GM18519 (cell line): ENCODE results near the gene NPHS1.
"Not testable (repeated sequence)": the region's sequence is repeated elsewhere in the genome, so short reads cannot be mapped to it uniquely, and the experiment has no call there.

Experiments
- ATAC-seq: cut with Tn5 transposase; IDR thresholded peaks from one replicate; pipeline ENCODE4 v1.9.1; 2021; ENCODE audit warnings: mild to moderate bottlenecking, moderate library complexity; ENCODE audit not compliant: unreplicated experiment, low FRiP score

NPHS1 gene

DNA sequence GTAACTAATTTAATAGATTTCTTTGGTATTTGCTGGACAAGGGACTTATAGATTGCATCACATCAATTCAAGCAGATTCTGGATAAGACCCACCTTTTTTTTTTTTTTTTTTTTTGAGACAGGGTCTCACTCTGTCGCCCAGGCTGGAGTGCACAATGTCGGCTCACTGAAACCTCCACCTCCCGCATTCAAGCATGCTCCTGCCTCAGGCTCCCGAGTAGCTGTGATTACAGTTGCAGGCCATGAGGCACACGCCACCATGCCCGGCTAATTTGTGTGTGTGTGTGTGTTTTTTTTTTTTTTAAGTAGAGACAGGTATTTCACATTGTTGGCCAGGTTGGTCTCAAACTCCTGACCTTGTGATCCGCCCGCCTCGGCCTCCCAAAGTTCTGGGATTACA is 35.5 kb downstream of the NPHS1 start:
- ATAC-seq, result no peak

DNA sequence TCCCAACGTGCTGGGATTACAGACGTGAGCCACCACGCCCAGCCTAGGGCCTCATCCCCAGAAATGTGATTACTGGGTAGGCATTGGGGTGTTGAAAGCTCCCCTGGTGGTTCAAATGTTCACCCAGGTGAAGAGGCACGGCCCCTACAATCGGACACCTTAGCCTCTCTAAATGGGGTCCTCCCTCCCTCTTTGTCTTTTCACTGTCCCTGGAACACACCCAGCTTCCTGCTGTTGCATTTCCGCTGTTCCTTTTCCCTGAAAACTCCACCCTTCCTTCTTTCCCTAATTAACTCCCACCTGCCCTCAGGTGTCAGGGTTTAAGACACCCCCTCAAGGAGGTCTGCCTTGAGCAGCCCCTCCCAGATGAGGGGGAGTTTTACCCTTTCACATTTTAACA is 36.0 kb downstream of the NPHS1 start:
- ATAC-seq, result no peak

DNA sequence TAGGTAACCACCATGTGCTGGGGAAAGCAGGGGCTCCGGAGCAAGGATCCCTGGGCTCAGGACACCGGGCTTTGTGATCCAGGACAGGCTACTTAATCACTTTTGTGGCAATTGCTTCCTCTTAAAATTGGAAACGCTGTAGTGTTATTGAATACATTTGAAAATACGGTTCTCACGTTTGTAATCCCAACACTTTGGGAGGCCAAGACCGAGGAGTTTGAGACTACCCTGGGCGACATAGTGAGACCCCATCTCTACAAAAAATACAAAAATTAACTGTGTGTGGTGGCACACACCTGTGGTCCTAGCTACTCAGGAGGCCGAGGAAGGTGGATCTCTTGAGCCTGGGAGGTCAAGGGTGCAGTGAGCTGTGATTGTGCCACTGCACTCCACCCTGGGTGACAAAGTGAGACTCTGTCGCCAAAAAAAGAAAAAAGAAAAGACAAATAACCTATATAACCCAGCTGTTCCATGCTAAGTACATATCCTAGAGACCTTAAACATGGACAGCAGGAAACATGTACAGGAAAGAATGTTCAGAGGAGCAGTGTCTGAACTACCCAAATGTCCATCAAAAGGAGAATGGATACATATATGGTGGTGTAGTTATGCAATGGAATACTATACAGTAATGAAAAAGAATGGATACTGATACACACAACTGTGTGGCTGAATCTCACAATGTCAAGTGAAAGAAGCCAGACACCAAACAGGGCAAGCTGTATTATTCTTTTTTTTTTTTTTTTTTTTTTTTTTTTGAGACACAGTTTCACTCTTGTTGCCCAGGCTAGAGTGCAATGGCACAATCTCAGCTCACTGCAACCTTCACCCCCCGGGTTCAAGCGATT is 39.0 kb downstream of the NPHS1 start:
- ATAC-seq, result no peak

DNA sequence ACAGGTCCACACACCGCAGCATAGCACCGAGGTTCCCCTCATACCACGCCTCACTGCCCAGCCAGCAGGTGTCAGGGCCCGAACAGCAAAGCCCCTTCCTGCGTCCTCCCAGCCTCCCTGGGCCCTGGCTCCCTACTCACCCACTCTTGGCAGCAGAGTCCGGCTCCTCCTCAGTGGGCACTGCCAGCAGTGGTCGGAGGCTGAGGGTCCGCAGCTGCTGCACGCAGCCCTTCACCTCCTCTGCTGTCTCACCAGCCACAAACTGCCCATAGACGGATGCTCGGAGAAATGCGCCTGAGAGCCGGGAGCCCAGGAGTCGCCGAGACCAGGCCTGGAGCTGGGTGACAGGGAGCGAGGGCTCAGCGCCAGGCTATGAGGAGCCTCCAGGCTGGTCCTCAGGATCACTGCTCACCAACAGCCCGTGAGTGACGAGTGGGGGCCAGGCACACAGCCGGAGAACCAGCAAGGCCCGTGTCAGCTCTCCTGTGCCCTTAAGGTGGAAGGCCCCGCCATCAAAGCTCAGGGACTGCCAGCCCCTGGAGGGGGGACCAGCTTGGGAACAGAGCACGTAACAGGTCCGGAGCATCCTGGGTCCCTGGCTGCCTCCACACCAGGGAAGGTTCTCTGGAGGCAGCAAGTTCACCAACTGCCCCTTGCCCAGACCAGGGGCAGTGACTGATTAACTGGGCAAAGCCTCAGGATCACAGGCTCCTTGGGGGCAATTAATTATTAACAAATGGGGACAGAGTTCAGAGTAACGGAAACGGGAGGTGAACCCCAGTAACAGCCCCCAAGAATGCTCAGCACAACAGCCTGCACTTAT is 39.9 kb downstream of the NPHS1 start, which contains the start of gene PRODH2:
TSS of gene PRODH2 (minus strand) at position 626 of the 823 bp plus-strand sequence. CDS start at position 586, 40 bp downstream.
- no peak for ATAC-seq

GRCh38 chr19:35811317-35812219 is 40.7 kb downstream of the NPHS1 start:
- no peak for ATAC-seq

GRCh38 chr19:35807633-35808032 is 44.7 kb downstream of the NPHS1 start:
- no peak for ATAC-seq

GRCh38 chr19:35806597-35806996 is 45.7 kb downstream of the NPHS1 start:
- no peak for ATAC-seq

DNA sequence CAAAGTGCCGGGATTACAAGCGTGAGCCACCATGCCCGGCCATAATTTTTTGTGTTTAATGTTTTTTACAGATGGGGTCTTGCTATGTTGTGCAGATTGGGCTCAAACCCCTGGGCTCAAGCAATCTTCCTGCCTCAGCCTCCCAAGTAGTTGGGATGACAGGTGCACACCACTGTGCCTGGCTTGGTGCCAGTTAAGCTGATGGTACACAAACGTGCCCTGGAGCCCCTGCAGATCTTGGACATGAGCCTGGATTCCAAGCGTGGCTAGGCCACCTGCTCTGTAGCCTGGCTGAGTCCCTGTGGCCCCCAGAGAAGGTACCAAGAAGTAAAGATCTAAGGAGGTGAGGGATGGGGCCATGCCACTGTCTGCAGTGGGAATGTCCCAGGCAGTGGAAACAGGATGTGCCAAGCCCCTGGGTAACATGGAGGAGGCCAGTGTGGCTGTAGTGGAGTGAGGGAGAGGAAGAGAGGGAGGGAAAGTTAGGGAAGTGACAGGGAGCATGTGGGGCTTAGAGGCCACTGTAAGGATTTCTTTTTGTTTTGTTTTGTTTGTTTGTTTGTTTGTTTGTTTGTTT is 46.7 kb downstream of the NPHS1 start:
- ATAC-seq, result no peak

DNA sequence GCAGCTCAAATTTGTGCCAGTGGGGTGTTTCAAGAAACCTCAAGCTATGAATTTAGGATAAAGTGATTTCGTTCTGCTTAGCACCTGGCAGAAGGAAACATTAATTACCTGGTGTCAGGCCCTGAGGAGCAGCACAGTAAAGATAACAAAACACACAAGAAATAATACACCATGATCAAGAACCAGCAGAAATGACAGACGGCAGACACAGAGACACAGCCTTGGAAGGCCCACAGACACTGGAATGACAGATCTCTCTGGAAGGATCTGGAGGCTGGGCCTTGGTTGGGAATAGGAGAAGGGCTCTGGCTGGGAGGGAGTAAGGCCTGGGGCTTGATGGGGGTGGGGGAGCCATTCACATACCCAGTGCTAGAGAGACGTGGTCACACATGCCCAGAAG is 50.5 kb downstream of the NPHS1 start:
- ATAC-seq, result no peak

GRCh38 chr19:35797663-35798062 is 54.6 kb downstream of the NPHS1 start:
- ATAC-seq, result no peak

GRCh38 chr19:35796645-35797542 is 55.4 kb downstream of the NPHS1 start:
- no peak for ATAC-seq

DNA sequence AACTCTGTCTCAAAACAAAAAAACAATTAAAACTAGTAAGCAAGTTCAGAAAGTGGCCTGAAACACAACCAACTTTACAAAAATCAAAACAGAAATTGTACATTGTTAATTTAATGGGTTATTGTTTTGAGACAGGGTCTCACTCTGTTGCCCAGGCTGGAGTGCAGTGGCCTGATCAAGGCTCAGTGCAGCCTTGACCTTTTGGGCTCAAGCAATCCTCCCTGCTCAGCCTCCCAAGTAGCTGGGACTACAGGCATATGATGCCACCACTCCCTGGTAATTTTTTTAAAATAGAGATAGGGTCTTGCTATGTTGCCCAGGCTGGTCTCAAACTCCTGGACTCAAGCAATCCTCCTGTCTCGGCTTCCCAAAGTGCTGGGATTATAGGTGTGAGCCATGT is 56.7 kb downstream of the NPHS1 start:
- not testable (repeated sequence) for ATAC-seq

GRCh38 chr19:35793381-35794165 is 58.7 kb downstream of the NPHS1 start:
- no peak for ATAC-seq

DNA sequence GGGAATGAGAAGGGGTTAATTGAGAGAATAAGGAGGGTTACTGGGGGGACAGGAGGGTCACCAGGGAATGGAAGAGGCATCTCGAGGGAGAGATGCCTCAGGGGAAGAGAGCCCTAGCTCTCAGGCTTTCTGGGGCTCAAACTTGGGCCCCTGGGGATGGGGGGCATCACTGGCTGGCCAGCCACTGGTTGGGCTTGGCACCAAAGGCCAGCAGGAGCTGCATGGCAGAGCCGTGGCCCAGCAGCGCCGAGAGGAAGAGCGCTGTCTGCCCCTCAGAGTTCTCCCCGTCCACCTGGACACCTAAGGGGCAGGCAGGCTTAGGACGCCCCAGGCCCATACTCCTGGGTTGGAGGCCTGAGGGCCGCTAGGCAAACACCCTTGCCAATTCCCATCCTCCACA is 59.4 kb downstream of the NPHS1 start:
- ATAC-seq, result no peak

- ATAC-seq, result no peak
Observed at GRCh38 chr19:35792312-35792711, 60.0 kb downstream of the NPHS1 start.

DNA sequence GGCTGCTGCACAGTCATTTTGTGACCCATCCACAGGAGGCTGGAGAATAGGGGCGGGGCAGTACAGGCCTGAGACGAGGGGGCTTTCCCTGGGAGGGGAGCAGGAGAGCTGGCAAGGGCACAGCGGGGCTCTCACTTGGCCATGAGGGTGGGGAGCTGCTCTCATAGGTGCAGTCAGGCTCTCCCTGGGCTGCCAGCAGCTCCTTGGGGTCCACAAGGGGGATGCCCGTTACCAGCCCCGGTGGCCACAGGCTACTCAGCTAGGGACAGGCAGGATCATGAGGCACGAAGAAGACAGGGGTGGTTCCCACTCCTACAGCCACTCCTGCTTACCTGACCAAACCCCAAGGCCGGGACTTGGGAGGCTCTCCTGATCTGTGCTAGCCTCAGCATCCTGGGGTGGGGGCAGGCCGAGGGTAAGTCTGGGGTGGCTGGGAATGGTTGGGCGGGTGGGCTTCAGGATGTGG is 60.5 kb downstream of the NPHS1 start:
- no peak for ATAC-seq

DNA sequence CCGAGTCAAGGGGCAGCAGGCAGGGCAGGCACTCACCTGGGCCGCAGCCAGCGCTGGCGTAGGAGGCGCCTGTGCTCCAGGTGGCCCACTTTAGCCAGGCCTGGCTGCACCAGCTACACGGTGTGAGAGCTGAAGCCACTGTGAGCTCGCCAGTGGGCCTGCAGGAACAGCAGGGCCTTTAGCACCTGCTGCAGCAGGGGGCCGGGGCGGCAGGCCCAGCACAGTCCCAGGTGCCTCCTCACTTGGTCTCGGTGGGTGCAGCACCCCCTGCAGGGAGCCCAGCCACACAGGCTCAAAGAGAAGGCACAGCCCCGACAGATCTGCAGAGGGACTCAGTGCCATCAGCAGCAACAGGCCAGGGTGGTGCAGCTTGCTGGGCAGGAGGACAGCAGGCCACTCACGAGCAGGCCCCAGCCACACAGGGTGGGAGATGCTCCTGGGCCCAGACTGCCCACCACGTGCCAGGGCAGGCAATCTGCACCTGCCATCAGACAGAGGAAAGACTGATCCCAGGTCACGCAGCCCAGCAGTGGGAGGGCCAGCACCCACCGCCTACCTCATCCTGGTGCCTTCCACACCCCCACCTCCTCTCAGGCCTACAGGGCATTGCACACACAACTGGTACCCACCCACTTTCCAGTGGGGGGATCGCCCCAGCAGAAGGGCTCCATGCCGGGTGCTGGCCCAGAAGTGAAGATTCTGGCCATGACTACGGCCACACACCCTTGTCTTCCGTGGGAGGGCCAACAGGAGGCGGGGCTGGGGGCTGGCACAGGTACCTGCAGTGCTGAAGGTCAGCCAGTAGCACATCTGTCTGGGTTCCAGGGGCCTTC is 61.1 kb downstream of the NPHS1 start:
- no peak for ATAC-seq
